ENCODE results near the gene SIGLEC14. TPM values are rescaled to one million over a fixed set of nuclear protein-coding genes. Genes with fewer than 3 reads are reported as not detected.
"Not testable (repeated sequence)": the region's sequence is repeated elsewhere in the genome, so short reads cannot be mapped to it uniquely, and the experiment has no call there.

Gene SIGLEC14, protein sequence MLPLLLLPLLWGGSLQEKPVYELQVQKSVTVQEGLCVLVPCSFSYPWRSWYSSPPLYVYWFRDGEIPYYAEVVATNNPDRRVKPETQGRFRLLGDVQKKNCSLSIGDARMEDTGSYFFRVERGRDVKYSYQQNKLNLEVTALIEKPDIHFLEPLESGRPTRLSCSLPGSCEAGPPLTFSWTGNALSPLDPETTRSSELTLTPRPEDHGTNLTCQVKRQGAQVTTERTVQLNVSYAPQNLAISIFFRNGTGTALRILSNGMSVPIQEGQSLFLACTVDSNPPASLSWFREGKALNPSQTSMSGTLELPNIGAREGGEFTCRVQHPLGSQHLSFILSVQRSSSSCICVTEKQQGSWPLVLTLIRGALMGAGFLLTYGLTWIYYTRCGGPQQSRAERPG
- total RNA-seq (2014; rRNA removed; shearing (Covaris generic)) = not detected in 2 replicates
- not detected in 2 replicates for polyA plus RNA-seq (2015; cell fraction: cytosol; rRNA removed)
- polyA plus RNA-seq (2015; cell fraction: nucleus; rRNA removed) = not detected in 2 replicates

DNA sequence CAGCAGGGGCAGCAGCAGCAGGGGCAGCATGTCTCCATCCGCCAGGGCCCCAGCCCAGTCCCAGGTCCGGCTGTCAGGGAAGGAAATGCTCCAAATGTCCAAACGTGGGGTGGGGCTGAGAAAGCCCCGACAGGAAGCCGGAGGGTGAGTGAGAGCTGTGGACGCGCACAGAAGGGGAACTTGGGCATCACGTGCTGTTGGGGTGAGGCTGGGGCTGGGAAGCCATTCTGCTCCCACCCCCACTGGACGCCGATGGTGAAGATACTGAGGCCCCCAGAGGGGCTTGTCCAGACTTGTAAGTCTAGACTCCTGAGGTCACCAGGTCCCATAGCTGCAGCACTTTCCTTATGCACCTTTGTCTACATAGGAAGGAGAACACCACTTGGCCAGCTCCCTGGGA, at the start of gene SIGLEC14:
Gene SIGLEC14, minus strand, starts transcription at position 96 of the 400 bp plus-strand sequence. Its CDS starts 66 bp downstream, at position 30.
- in situ Hi-C loops (cut with HindIII; ENCODE audit: low pct_unique_long_range_greater_than_20kb, low sequenced_read_pairs); DNase-seq (ENCODE audit: low read depth, low spot score): not testable (repeated sequence)

DNA sequence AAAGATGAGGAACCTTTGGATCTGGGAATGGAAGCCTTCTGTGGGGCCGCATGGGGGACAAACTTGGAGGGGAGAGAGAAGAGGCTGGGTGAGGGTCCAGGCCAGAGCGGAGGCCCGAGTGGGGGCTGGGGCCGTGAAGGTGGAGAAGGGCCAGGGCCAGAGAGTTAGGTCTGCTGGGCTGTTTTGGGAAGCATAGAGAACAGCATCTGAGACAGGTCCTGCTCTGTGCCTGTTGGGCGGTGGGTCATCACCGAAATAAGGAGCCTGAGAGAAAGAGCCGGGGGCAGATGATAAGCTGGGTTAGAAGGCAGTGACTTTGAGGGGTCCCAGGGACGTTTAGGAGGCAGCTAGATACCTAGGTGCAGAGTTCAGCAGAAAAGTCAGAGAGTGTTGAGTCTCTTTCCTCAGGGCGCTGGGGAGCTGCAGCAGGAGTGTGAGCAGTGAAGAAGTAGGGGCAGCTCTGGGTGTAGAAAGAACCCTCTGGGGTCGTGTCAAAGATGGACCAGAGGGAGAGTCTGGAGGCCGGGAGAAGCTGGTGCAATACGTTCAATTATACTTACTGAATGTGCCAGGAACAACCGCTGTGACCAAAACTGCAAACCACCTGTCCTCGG, 49.2 kb upstream of the SIGLEC14 start:
- DNase-seq (ENCODE audit: low read depth, low spot score) = no peak
- in situ Hi-C loops (cut with HindIII; ENCODE audit: low pct_unique_long_range_greater_than_20kb, low sequenced_read_pairs) = no loop called here

DNA sequence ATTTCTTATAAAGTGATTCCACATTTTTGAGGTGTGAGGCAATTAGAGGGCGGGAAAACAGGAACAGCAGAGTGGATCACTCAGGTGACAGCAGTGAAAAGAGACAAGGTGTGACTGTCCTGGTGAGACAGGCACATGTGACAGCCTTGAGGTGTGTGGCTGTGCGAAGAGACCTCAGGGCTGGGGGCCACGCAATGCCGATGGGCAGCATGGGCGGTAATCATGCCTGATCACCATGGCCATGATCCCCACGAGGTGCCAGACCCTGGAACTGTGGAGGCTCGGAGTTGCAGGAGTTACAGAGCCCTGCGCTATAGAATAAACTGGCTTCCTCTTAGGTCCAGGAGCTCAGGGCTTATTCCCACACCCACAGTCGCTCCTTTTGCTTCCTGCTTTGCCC, 48.5 kb upstream of the SIGLEC14 start:
- in situ Hi-C loops (cut with HindIII; ENCODE audit: low pct_unique_long_range_greater_than_20kb, low sequenced_read_pairs) = no loop called here
- DNase-seq (ENCODE audit: low read depth, low spot score) = no peak

DNA sequence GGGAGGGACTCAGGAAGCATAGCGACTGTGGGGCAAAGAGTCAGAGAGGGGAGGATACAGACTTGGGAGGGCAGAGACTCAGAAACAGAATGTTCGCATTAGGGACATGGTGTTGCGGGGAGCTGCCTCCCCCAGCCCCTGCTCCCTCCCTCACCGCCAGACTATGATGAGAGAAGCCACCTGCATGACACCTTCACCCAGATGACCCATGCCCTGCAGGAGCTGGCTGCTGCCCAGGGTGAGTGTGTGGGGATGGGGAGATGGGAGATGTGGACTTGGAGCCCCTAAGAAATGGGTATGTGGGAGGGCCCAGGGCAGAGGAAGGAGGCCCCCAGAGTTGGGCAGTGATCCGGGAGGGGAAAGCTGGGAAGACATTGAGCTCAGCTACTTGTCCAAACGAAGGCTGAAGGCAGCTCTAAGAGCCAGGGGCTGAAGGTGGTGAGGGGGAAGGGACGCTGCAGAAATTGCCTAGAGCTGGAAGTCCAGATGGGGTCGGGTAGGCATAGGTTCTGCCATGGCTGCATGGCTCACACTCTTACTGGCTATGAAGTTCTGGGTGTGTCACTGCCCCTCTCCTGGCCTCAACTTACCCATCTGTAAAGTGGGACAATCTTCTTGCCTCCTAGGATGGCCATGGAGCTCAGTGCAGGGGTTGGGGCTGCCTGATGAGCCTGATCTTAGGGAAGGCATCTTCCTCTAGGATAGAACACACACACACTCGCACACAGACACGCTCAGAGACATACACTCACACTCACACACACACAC, 47.9 kb upstream of the SIGLEC14 start:
- in situ Hi-C loops (cut with HindIII; ENCODE audit: low pct_unique_long_range_greater_than_20kb, low sequenced_read_pairs) = no loop called here

DNA sequence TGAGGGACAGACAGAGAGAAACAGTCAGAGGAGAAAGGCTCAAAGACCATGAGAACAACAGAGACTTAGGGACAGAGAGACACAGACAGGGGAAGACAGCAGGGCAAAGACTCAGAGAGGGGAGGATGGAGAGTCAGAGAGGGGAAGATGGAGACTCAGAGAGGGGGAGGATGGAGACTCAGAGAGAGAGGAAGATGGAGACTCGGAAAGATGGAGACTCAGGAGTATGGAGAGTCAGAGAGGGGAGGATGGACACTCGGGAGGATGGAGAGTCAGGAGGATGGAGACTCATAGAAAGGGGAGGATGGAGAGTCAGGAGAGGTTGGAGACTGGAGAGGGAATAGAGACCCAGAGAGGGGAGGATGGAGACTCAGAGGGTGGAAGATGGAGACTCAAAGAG, 47.2 kb upstream of the SIGLEC14 start:
- in situ Hi-C loops (cut with HindIII; ENCODE audit: low pct_unique_long_range_greater_than_20kb, low sequenced_read_pairs) = no loop called here
- DNase-seq (ENCODE audit: low read depth, low spot score) = no peak

More for the DNA sequence above, 47.9 kb upstream of the SIGLEC14 start:
- DNase-seq (ENCODE audit: low read depth, low spot score) = no peak

DNA sequence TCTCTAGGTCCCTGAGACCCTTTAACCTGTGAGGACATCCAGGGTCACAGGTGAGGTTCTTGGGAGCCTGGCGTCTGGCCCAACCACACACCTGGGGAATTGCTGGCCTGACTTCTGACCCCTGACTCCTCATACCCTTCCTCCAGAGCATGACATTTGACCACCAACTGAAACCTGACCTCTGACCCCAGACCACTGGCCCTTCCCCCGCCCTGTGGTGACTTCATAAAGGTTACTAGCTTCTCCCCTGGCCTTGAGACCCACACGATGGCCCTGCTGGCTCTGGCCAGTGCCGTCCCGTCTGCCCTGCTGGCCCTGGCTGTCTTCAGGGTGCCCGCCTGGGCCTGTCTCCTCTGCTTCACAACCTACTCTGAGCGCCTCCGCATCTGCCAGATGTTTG, 46.6 kb upstream of the SIGLEC14 start, which contains the start of gene SPACA6:
Gene SPACA6, plus strand, starts transcription at position 71 of the 400 bp plus-strand sequence. Its CDS starts 197 bp downstream, at position 268.
- DNase-seq (ENCODE audit: low read depth, low spot score) = no peak
- in situ Hi-C loops (cut with HindIII; ENCODE audit: low pct_unique_long_range_greater_than_20kb, low sequenced_read_pairs) = no loop called here

DNA sequence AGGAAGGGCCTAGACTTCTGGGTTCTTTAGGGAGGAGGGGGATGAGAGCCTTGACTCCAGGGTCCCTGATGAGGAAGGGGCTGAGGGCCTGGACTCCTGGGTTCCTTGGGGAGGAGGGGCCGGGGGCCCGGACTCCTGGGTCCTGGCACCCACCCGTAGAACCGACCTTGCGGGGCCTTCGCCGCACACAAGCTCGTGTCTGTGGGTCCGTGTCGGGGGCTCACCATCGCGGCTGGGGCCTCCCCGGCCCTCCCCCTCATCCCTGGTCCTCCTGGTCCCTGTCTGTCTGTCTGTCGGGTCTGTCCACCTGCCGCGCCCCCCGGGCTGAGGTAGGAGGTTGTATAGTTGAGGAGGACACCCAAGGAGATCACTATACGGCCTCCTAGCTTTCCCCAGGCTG, 45.8 kb upstream of the SIGLEC14 start:
- in situ Hi-C loops (cut with HindIII; ENCODE audit: low pct_unique_long_range_greater_than_20kb, low sequenced_read_pairs) = no loop called here
- DNase-seq (ENCODE audit: low read depth, low spot score) = no peak

DNA sequence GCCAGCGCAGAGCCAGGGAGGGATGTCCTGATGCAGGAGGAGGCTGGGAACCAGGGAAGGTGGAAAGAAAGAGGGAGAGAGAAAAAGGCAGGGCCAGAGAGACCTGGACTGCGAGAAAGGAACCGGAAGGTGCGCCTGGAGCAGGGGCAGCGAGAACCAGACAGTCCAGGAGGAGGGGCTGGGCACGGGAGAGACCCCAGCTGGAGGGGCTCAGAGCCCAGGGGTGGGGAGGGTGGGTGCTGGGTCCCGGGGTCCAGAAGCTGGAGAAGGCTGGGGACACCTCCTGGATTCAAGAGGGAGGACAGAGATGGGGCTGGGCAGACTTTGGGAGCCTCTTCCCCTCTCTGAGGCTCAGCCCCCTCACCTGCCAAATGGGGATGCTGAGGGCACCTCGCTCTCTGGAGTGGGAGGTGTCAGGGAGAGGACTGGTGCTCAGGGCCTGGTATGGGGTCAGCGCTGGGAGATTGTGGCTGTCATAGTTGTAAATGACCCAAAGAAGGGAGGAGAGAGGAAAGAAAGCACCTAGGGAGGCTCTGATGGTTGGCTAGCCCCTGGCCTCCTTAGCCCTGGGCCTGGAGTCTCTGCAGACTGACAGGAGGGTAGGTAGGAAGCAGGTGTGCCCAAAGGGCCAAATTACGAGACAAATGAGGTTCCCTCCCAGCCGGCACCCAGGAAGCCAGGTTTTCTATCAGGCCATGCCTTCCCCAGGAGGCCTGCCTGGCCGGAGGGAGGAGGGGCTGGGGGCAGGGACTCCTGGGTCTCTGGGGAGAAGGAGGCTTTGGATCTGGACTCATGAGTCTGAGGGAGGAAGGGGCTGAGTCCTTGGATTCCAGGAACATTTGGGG, 45.2 kb upstream of the SIGLEC14 start:
- DNase-seq (ENCODE audit: low read depth, low spot score) = no peak
- in situ Hi-C loops (cut with HindIII; ENCODE audit: low pct_unique_long_range_greater_than_20kb, low sequenced_read_pairs) = no loop called here

DNA sequence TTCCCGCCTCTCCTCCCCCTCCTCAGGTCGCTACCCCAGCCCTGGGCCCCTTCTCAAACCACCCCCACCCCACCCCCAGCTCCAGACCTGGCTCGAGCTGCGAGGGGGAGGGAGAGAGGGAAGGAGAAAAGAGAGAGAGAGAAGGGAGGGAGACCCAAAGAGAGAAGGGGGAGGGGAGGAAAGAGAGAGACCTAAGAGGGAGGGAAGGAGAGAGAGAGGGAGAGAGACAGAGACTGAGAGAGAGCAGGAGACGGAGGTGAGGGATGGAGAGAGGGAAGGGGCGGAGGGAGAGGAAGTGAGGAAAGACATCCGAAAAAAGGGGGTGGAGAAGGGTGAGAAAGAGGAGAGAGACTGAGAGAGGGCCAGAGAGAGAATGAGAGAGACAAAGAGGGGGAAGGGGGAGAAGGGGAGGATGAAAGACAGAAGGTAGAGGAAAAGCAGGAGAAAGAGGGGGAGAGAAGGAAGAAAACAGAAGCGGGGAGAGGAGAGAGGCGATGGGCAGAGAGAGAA, 44.5 kb upstream of the SIGLEC14 start:
- in situ Hi-C loops (cut with HindIII; ENCODE audit: low pct_unique_long_range_greater_than_20kb, low sequenced_read_pairs) = no loop called here
- DNase-seq (ENCODE audit: low read depth, low spot score) = no peak

DNA sequence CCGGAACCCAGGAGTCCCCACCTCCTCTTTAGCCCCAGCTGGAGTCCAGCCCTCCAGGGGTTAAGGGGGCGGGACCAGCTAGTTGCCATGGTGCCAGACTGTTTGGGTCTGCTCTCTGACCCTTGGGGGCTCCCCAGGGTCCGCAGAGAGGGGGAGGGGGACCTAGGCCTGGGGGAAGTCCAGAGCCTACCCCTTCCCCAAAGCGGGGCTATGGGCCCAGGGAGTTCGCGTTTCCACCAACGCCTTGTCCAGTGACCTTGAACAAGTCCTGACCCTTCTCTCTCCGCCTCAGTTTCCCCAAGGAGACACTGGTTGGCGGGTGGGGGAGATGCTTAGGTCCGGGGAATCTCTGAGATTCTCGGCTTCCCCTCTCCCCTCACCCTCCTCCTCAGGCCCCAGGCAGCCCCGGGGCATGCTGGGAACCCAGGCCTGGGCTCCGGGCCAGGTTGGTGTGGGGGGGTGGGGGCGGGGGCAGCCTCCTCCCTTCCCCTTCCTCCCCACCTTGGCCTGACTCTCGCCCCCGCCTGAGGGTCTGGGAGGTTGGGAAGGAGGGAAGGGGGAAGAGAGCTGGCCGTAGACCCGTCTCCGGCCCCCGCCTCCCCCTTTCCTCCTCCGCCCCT, 43.9 kb upstream of the SIGLEC14 start:
- no peak for DNase-seq (ENCODE audit: low read depth, low spot score)
- in situ Hi-C loops (cut with HindIII; ENCODE audit: low pct_unique_long_range_greater_than_20kb, low sequenced_read_pairs) = no loop called here

DNA sequence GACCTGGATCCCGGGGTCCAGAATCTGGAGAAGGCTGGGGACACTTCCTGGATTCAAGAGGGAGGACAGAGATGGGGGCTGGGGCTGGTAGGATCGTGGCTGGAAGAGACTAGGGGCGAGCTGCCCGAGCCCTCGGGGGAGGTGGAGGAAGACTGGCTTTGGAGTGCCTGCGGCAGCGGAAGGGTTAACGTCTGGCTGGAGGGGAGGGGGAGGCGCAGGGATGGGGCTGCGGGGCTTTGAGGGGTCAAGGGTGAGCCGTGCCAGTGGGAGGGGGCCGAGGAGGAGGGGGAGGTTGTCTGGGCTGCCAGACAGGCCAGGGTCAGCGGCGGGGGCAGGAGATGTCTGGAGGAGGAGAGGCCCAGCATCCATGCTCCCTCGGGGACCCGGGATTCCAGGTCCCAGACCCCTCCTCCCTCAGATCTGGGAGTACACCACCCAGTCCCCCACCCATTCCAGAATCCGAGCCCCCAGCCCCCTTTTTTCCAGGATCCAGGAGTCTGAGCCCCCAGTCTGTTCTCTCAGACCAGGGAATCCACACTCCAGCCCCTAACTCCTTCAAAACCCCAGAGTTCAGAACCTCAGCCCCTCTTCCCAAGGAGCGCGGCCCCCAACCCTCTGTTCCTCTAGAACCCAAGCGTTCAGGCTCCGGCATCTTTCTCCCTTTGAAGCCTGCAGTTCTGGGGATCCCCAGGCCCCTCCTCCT, 43.3 kb upstream of the SIGLEC14 start:
- in situ Hi-C loops (cut with HindIII; ENCODE audit: low pct_unique_long_range_greater_than_20kb, low sequenced_read_pairs) = no loop called here
- no peak for DNase-seq (ENCODE audit: low read depth, low spot score)

DNA sequence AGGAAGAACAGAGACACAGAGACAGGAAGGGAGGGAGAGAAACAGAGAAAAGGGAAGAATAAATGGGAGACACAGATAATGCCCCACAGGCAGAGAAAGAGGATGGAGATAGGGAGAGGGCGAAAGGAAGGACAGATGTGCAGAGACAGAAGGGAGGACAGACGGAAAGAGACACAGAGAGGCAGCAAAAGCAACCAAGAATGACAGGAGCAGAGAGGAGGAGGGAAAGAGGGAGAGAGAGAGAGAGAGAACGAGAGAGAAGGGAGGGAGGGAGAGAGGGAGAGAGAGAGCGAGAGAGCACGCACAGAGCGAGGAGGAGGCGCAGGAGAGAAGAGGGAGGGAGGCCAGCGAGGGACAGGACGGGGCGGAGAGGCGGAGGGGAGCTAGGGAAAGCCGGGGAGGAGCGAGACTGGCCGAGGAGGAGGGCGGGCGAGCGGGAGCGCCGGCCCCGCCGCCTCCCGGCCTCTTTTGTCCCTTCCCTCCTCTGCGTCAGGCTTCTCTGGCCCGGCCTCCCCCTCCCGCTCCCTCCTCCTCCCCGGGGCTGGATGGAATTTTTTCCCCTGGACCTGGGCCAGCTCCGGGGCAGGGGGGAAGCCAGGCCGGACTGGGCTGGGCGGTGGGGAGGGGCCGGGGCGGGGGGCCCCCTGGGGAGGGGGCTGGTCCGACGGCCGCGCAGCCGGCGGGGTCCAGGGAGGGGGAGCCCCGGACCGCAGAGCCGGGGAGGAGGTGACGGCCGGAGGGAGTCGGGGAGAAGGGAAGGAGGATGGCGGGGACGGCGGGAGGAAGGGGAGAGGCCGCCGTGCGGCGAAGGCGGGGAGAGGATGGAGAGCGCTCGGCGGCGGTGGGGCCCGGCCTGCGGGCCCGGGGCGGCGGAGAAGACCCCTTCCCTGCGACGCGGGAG, 42.3 kb upstream of the SIGLEC14 start:
- in situ Hi-C loops (cut with HindIII; ENCODE audit: low pct_unique_long_range_greater_than_20kb, low sequenced_read_pairs) = no loop called here
- peak; percentile 59 for DNase-seq (ENCODE audit: low read depth, low spot score)

DNA sequence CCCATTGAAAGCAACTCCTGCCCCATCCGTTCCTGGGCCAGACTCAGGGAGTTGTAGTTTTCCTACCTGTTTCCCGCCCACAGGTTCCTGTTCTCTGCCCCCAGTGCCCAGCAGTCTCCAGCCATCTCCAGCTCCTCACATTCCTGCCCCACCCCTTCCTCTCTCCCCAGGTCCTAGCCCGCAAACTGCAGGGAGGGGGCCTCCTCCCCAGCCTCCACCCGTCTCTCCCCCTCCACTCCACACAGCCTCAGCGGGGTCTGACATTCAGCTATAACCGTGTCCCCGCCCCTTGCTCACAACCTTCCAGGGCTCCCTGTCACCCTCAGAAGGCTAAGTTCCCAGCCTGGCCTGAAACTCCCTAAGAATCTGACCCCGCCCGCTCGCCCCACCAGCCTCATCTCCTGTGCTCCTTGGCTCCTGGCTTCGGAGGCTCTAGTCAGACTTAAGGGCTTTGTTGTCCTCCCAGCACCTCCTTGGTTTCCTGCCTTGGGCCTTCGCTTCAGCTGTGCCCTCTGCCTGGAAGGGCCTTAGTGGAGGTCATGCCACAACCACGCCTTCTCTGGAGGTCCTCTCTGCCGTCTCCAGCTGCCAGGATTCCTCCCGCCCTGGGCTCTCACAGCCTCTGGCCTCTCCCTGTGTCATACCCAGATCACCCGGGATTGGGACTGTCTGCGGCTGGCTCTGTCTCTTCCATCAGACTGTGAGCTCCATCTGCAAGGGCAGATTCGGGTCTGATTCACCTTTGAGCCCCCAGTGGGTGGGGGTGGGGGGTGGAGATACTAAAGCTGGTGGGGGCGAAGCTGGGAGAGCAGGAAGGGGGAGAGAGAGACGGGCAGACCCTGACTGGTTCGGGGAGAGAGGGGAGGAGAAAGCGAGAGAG, 41.4 kb upstream of the SIGLEC14 start:
- in situ Hi-C loops (cut with HindIII; ENCODE audit: low pct_unique_long_range_greater_than_20kb, low sequenced_read_pairs) = no loop called here

DNA sequence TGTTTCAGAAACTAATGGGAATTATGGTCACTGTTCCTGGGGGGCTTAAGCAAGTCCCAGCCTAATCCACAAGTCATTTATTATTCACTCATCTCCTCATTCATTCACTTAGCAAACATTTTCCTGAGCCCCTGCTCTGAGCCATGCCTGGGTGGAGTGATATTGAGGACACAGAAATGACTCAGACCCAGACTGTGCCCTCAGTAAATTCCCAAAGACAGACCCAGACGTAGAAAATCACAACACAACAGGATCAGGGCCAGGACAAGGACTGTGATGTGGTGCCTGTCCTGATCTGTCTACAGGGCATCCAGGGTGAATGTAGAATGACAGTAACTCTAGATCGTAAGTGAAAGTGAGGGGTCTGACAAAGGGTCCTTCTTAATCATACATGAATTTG, 39.5 kb upstream of the SIGLEC14 start:
- no peak for DNase-seq (ENCODE audit: low read depth, low spot score)
- in situ Hi-C loops (cut with HindIII; ENCODE audit: low pct_unique_long_range_greater_than_20kb, low sequenced_read_pairs) = no loop called here

More for the DNA sequence above, 41.4 kb upstream of the SIGLEC14 start:
- no peak for DNase-seq (ENCODE audit: low read depth, low spot score)

Measured in SK-MEL-5 (cell line).